ENCODE measurements around the gene GNAZ.

GRCh38 chr22:23094260-23094659 is 23.9 kb downstream of the GNAZ start:
- TF ChIP-seq CTCF (IDR thresholded peaks at IDR 0.05) (no peak), POLR2A (IDR thresholded peaks at IDR 0.05) (no peak)
